HG02759 (cell line): ENCODE results near the gene ZNF331.

Experiments used
- ATAC-seq: cut with Tn5 transposase; IDR thresholded peaks from one replicate; pipeline ENCODE4 v1.9.1; 2021; ENCODE audit warnings: mild to moderate bottlenecking, moderate library complexity; ENCODE audit not compliant: unreplicated experiment

The ZNF331 gene

DNA sequence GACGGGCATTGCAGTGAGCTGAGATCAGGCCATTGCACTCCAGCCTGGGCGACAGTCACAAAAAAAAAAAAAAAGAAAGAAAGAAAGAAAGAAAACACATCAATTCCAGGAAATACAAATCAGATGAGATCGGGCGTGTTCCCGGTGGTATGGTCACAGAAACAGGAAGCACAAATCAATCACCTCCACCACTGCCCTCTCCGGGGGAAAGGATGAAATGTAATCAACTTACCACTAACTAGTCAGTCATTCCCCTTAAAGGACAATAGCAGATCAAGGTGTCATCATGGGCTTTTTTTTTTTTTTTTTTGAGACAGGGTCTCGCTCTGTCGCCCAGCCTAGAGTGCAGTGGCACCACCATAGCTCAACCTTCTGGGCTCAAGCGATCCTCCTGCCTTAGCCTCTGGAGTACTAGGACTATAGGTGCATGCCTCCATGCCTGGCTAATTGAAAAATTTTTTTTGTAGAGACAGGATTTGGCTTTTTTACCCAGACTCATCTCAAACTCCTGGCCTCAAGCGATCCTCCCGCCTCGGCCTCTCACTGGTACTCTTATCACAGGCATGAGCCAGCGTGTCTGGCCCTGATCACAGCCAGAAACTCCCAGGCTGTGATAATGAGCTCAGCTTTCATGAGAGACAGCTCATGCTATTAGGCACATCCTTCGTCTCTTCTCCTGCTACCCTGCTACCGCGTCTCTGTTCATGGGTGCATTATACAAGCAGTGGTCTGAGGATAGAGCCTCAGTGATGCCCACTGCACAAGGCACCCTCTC, 87.0 kb downstream of the ZNF331 start:
- no peak for ATAC-seq

DNA sequence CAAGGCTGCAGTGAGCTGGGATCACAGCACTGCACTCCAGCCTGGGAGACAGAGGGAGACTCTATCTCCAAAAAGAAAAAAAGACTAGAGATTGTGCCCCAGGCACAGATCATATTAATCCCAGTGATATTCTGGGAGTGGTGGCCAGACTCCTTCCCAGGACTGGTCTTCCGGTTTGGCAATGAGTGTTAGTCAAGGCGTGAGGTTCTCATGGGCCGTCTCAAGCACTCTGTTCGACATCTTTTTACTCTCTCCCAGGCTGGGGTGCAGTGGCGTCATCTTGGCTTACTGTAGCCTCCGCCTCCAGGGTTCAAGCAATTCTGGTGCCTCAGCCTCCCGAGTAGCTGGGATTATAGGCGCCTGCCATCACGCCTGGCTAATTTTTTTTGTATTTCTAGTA, 88.5 kb downstream of the ZNF331 start:
- ATAC-seq: no peak

DNA sequence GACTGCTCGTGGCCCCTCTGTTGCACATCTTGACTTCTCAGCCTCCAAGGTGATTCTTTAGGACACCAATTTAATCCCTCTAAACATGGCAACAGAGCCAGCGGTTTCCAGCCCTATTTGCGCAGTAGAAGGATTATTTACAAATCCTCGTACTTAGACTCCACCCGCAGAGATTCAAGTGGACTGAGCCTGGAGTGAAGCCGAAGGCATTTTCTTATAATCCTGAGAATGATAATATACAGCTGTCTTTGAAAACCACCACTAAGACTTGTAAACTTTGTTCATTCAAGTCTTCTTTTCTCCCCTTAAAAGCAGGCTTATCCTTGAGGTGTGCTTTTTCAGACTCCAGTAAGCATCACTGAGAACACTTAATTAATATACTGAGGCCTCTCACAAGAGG, 89.0 kb downstream of the ZNF331 start:
- ATAC-seq: no peak
